Suppressor macrophage treated with lipopolysaccharide for 1 hour (primary cell): ENCODE measurements around the gene TPX2.
"Not testable (repeated sequence)": the region's sequence is repeated elsewhere in the genome, so short reads cannot be mapped to it uniquely, and the experiment has no call there.

Experiments used
- DNase-seq, 3 donors: peaks; one replicate each; pipeline ENCODE4 v3.0.0-alpha.2; 2020 to 2022

Gene TPX2

DNA sequence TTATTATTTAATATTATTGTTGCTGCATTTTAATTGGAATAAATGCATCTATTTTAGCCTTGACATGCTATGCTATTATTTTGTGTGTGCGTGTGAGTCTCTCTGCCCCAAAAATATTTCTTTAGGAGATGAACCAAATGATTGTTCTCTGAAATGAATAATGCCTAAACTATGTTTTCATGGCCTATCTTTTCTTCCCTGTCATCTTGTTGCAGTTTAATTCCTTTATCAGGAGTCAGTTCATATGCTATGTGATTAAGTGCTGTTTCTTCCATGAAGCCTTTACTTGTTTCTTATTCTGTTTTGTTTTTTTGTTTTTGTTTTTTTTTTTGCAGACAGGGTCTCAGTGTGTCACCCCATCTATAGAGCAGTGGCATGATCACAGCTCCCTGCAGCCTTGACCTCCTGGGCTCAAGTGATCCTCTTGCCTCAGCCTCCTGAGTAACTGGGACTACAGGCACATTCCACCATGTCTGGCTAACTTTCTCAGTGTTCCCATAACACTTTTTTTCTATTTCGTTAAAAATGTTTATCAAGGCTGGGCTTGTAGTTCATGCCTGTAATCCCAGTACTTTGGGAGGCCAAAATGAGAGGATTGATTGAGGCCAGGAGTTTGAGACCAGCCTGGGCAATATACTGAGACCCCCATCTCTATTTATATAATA is 25.7 kb downstream of the TPX2 start:
- DNase-seq, result no peak

DNA sequence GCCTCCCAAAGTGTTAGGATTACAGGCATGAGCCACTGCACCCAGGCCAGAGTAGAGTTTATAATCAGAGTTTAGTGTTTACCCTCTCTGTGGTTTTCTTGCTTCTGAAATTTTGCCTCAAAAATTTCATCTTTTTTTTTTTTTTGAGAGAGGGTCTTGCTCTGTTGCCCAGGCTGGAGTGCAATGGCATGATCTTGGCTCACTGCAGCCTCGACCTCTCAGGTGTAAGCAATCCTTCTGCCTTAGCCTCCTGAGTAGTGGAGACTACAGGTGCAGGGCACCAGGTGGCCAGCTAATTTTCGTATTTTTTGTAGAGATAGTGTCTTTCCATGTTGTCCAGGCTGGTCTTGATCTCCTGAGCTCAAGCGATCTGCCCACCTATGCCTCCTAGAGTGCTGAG is 28.7 kb downstream of the TPX2 start:
- DNase-seq, result no peak

DNA sequence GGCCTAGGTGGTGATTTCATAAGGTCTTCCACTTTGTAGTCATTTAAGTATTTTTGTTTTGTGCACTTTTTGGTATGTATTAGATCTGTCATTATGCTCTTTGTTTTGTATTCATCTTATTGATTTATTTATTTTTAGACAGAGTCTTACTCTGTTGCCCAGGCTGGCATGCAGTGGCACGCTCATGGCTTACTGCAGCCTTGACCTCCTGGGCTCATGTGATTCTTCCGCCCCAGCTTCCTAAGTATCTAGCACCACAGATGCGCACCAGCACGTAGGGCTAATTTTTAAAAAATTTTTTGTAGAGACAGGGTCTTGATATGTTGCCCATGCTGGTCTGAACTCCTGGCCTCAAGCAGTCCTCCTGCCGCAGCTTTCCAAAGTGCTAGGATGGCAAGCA is 30.6 kb downstream of the TPX2 start:
- no peak for DNase-seq

DNA sequence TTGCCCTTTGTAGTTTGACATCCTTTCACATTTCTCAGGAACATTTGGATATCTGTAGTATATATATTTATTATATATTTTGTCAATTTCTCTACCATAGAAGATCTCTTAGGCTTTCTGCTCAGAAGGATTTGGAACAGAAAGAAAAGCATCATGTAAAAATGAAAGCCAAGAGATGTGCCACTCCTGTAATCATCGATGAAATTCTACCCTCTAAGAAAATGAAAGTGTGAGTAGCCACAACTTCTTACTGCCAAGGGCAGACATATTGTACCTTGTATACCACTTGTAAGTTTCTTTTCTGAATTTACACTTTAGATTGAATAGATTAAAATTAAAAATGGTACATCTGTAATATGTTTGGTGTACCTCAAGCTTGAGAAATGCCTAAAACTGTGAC is 31.2 kb downstream of the TPX2 start:
- no peak for DNase-seq

DNA sequence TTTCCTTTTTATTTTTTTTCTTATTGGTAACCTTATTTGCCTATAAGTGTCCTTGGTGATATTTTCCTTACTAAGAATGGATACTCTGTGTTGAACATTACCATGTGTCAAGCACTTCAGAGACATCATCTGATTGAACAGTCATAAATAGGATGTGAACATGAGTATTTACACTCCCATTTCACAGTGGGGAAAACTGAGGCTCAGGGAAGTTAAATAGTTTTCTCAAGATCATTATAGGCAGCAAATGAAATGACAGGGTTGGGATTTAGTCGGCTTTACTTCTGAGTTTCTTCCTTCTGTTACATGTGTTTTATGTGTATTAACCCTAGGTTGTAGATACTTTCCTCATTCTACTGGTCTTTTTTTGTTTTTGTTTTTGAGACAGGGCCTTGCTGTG is 35.3 kb downstream of the TPX2 start:
- DNase-seq, result no peak

DNA sequence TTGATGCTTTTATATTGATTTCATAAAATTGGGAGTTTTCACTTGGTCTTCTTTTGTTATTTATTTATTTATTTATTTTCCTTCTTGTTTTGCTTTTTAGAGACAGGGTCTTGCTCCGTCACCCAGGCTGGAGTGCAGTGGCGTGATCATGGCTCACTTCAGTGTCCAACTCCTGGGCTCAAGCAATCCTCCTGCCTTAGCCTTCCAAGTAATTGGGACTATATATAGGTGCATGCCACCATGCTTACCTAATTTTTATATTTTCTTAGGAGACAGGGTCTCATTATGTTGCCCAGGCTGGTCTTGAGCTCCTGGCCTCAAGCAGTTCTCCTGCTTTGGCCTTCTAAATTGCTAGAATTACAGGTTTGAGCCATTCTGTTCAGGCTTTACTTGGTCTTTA is 41.7 kb downstream of the TPX2 start:
- no peak for DNase-seq

DNA sequence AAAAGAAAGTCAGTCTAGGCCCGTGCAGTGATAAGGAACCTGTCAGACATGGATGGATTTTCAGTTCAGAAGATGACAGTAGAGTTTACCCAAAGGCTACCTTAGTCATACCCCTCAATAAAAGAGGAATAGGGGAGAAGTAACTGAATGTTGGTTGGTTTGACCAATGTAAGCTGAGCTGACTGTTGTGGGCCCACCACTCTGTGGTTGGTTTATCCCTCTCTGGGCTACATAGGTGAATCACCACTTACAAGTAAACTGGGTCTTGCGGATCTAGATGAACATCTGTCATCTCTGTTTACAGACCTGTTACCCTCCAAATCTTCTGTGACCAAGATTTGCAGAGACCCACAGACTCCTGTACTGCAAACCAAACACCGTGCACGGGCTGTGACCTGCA is 42.9 kb downstream of the TPX2 start:
- no peak for DNase-seq

DNA sequence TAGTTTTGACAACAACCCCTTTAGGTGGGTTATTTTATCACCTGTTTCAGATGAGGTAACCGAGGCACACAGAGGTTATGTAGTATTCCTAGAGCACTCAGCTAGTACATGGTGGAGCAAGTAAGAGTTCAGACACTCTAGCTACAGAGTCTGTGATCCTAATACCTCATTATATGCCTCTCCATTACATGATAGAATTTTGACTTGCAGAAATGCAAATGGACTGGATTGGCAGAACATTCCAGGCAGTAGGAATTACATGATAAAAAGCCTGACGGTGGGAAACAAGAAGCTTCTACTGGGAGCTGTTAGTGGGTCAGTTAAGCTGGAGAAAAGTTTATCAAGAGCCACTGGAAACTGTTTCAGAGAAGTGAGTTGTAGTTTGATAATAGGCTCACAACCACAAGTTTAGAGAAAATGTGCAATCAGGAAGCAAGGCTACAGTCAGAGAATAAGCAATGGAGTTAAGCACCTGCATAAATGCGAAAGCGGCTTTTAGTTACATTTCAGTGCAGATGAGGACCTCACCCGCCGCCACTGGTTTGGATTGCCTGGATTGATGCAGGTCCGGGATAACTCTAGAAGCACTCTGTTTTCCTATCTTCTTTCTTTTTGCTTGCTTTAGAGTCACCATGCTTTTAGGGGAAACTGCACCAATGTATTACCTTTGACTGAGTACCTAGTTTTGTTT is 45.4 kb downstream of the TPX2 start:
- DNase-seq, result no peak

DNA sequence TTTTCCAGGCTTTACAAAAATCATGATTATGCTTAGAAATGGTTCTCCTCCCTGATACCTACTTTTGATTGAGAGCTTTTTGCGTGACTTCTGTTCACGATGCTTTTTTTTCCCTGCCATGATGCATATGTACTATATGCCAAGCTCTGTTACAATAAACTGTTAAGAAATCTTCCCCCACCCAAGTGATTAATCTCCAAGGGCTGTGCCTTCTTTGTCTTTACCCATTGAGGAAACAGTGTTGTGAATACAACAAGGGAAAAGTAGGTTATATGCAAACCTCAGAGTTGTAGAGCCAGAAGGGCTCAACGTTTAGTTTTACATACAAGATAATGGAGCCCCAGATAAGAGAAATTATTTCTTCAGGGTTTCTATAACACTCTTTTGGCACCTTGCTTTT is 46.0 kb downstream of the TPX2 start:
- no peak for DNase-seq

DNA sequence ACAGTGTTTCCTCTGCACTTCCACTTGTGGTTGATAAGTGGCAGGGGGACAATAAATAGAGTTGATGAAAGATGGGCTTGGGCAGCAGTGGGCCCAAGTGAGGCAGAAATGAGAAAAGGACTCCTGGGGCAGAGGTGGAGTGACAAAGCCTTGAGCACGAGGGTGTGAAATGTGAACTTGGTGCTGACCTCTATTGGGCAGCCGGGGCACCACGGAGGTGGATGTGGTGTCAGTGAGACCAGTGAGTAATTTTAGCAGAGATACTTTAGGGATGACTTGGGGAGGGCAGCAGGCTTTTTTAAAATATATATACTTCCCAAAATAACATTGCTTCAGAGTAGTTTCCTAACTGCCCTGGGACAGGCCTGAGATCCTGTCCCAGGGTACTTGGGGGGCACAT is 49.5 kb downstream of the TPX2 start:
- DNase-seq, result peak in 2 of 3 donors; percentile 13 to 19

DNA sequence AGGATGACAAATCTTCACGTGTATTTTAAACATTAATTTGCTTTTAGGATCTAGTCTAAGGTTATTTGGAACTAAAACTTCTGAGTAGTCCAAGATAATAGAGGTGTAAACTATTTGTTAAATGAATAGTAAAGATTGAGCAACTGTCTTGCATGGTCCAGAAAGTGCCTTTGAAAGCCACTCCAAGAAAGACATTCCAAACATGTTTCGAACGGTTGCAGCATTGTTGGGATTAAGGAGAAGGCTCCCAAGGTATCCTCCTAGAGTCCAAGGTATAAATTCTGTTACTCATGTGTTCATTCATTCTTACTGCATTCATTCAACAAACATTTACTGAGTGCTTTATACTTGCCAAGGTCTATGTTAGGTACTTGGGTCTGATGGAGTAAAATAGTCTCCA is 51.3 kb downstream of the TPX2 start:
- DNase-seq, result no peak

DNA sequence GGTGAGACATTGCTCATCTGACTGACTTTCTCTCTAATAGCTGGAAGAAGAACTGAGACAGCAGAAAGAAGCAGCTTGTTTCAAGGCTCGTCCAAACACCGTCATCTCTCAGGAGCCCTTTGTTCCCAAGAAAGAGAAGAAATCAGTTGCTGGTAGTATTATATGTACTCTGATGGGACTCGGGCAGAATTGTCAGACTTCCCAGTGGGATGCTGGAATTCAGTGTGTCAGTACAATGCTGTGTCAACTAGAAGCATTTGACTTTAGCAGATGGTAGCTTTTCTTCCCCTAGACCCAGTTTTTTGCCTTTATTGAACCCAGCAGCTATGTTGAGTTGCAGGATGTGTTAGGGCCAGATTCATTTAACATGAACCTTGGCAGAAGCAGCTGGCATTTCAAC is 58.3 kb downstream of the TPX2 start:
- DNase-seq, result no peak

DNA sequence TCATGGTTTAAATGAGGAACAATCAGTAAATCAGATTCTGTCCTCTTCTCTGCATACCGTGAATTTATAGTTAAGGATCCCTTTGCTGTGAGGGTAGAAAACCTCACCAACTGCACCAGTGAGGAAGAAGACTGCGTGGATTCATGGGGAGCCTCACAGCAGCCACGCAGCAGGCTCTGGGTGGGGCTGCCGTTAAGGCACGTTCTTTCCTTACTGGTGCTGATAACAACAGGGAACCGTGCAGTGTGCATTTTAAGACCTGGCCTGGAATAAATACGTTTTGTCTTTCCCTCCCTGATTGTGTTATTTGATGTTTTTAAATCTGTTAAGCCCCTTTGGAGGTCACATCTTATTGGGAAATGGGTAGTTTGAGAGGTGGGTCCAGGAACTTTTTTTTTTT is 62.4 kb downstream of the TPX2 start:
- DNase-seq, result no peak

DNA sequence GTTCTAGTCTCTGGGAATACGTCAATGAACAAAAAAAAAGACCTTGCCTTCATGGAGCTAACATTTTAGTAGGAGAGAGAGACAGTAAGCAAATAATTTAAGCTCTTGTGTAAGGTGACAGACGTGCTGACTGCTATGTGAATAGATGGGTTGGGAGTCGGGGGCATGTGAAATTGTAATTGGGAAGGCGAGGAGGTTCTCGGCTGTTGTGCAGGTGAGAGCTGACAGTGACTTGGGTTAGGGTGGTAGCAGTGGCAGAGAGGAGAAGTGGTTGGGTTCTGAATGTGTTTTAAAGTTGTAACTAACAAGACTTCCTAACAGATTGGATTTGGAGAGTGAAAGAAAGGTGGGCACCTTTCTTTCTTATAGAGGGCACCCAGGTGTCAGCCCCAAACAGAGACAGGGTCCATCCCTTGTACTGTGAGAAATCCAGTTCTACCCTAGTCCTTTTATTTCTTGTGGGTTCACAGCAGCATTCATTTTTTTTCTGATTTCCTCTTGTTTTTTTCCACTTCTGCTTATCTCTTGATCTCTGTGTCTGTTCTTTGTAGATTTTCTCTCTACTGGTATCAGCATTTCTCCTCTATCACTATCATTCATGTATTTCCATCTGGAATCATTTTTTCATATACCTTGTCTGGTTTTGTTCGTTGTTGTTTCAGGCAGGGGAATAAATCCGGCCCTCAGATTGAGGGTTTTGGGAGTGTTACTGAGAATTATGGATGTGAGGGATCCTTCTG is 64.6 kb downstream of the TPX2 start:
- no peak for DNase-seq

DNA sequence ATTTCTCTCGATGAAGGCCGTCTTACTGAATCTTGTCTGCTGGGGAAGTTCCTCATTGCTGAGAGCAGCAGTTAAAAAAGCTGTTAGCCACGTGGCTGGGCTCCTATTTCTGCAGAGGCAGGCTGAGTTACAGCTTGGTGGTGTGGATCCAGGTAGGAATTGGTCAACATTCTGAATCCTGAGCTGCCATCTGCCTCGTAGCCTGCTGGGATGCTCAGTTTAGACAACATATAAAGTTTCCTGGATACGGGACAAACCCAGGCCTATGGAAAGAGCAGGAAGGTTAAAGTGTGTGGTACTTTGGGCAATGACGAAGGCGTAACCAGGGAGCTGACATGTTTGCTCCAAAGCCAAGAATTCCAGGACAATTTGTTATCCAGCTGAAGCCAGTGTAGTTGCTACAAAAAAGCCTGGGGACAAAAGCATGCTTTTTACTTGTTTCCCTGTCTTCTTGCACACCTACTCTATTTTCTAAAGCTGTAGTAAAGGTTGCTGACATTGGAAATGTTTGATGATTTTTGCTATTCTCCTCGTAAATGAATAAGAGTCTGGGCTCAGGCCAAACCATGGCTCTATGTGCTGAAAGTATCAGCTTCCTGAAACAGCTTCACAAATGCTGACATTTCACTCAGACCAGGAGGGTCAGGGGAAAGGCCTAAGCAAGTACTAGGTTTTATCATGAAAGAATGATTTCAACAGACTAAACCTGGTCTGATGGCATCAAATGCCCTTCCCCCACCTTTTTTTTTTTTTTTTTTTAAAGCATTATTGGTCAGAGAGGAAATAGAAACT is 67.7 kb downstream of the TPX2 start:
- DNase-seq, result peak in 2 of 3 donors; percentile 50 to 51

DNA sequence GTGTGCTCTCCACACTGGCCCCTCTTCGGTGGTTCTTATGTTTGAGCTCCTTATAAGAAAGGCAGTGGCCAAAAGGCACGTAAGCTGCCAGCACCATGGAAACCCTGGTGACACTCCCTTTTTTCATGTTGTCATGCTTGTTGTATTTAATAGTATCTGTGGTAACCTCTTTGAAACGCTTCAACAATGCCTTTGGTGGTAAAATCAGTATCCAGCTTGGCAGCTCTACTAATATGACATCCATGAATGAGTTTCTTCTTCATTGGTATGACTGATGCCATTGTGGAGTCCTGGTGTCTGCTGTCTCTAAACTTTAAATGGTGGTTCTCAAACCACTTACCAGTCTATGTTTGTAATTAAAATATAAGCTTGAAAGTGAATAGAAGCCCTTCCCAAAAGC is 69.4 kb downstream of the TPX2 start:
- DNase-seq, result no peak

DNA sequence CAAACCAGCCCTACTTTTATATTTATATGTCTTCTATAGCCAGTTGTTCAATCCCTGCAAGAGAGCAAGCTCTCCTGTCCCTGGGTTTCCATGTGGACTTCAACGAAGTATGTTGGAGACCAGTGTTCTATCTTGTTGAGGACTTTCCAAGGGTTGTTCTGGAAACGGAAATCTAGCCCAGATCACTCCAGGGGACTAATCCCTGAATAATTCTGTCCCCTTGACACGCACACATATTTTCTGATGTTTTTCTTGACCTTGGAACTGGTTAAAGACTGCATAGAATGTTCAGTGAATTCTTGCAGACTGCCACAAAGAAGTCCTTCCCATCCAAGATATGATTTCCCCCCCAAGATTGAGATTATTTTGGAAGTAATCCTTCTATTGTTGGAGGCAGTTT is 70.6 kb downstream of the TPX2 start:
- no peak for DNase-seq

DNA sequence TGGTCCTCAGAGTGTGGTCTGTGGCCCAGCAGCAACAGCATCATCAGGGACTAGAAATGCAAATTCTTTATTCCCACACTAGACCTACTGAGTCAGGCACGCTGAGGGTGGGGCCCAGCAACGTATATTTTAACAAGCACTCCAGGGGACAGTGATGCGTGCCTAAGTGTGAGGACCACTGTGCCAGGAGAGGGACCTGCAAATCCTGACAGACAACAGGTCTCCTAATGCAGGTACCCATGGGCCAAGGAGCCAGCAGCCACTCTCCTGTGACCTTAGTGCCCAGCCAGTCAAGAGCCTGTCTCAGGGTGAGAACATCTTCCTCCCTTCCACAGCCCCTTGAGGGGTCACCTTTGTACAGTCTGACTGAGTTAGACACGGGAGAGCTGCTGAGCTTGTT is 72.1 kb downstream of the TPX2 start:
- DNase-seq, result no peak

DNA sequence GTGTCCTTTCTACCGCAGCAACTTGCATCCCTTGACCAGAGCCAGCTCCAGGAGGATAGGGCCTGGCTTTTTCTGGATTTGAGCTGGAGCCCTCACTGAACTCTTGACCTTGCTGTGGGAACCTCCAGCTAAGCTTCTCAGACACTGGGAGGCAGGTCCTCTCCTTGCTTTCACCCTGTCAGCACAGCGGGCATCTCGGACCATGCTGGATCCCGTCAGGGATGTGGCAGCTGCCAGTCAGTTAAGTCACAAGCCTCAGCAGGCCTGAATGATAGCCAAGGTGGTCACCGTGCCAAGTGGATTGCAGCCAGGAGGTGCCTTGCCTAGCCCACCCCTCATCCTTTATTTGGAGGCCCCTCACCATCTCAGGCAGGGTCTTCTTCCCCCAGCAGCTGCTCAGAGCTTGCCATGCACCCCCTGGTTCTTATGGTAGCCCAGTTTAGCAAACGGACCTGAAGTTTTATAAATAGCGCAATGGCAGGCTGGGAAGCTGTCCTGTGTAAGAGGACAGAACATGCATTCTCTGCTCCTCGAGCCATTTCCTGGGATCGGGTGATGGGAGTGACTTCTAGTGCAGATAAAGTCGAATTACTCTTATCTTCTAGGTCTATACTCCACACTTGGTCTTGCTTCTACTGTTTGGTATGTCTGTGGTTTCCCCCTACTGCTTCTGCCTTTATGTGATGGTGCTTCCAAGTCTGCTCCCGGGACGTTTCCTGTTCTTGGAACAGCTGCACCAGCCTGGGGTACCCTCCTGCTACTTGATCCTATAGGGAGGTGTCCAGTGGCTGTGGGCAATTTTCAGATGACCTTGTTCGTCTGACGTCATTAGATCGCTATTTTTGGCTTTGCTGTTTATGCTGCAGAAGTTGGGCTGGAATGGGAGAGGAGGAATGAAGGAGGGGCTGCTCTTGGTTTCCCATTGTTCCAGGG is 73.0 kb downstream of the TPX2 start:
- no peak for DNase-seq

DNA sequence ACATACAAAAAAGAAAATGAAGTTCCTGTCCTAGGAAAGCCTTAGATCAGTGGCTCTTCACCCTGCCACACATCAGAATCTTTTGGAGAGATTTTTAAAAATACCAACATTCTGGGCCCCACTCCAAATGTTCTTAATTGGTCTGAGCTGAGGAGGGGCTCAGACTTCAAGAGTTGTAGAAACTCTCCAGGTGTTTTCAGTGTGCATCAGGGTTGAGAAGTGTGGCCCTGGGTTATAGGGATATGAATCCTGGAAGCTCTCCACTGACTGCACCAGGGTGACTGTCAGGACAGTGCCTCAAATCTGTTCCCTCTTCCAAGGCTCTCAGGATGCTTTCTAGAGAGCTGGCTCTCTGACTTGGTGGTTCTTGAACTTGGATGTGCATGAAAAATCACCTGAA is 74.5 kb downstream of the TPX2 start:
- DNase-seq, result no peak

DNA sequence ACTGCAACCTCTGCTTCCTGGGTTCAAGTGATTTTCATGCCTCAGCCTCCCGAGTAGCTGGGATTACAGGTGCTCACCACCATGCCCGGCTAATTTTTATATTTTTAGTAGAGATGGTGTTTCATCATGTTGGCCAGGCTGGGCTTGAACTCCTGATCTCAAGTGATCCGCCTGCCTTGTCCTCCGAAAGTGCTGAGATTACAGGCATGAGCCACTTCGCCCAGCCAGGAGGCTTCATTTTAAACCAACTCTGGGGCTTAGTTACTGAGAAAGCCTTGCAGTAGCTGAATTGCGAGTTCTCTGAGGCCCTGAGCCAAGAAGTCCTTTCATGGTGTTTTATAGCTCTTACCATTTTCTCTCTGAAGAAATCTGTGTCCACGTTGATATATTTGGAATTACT is 75.1 kb downstream of the TPX2 start:
- DNase-seq, result not testable (repeated sequence)
